ENCODE data around the gene POLR2M.

DNA sequence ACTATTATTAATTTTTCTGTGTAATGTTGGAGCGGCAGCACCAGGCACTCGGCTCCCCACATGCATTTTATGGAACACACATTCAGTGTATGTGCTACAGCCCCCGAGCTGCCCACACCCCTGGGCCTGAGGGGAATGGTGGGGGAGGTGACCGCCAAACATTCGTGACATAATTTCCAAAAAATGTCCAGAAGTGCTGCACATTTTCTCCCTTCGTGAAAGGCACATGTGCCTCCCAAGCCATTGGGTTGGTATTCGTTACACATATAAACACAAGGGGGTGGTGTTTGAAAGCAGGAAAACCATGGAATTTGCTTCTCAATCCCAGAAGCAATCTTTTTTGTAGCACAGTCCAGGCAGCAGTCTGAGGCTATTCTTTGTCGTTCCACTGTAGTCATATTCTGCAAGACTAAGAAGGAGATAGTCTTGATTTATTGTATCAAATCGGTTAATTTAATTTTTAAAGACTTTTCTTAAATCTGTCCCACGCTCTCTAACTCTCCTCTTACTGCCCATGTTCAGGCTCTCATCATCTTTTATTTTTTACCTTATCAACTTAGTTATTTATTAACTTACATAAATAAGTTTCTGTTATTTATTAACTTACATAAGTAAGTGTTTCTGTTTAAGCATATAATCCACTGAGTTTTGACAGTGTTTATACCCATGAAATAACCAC lies 39.2 kb upstream of the POLR2M start:
- TF ChIP-seq POLR2A (IDR thresholded peaks at IDR 0.05; ENCODE audit: low read depth, low read length), result no peak
- no peak for TF ChIP-seq POLR2AphosphoS5 (IDR thresholded peaks at IDR 0.05; ENCODE audit: low read depth, low read length)
